Measurements from ENCODE around the gene LGI1. TPM values are rescaled to one million over a fixed set of nuclear protein-coding genes. Genes with fewer than 3 reads are reported as not detected.

LGI1 gene
- total RNA-seq, 1 donor from 2014 or later: 2.3 TPM

DNA sequence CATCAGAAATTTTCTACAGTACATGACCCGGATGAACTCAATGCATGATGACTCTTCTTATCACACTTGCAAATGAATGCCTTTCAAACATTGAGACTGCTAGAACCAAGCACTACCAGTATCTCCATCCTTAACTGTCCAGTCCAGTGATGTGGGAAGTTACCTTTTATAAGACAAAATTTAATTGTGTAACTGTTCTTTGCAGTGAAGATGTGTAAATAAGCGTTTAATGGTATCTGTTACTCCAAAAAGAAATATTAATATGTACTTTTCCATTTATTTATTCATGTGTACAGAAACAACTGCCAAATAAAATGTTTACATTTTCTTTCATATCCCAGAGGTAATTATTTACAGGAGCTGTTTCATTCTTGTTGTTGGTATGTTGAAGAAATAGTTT is 40.1 kb downstream of the LGI1 start:
- Mint-ChIP-seq H3K4me1 (ENCODE audit: low read depth) (peaks cover 7% of the 10 kb centered on the region), H3K36me3 (ENCODE audit: low read depth) (no peaks in the 10 kb centered on the region), H3K9me3 (ENCODE audit: low read depth) (peaks cover 4% of the 10 kb centered on the region), H3K27me3 (ENCODE audit: low read depth) (peaks cover 7% of the 10 kb centered on the region), H3K4me3 (ENCODE audit: unreplicated experiment) (no peak overlapping the region), H3K27ac (ENCODE audit: unreplicated experiment) (no peak overlapping the region)
- no peak for TF ChIP-seq CTCF (IDR thresholded peaks at IDR 0.05)
- DNase-seq (ENCODE audit: low spot score): no peak

DNA sequence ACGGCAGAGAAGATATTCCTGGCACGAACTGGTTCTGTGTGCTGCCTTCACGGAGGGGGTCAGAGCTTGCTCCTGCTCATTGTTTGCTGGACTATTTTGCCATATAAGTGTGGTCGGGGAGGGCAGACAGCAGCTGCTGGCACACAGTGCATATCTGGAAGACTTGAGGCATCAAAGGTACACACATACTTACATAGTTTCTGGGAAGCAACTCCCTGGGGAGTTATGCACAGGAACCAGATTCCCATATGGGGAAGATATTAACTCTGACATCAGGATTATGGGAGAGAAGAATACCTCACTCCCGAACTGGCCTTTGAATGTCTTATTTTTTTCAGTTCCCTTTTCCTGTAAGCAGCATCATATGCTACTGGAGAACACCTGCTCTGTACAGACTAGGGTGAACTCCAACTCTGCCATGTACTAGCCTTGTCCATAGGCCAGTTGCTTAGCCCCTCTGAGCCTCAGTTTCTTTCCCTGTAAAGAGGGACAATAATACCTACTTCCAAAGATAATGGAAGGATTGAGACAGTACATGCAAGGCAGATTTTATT is 41.5 kb downstream of the LGI1 start:
- DNase-seq (ENCODE audit: low spot score): no peak
- TF ChIP-seq CTCF (IDR thresholded peaks at IDR 0.05): no peak
- Mint-ChIP-seq H3K27ac (ENCODE audit: unreplicated experiment) (no peak overlapping the region), H3K27me3 (ENCODE audit: low read depth) (peaks cover 9% of the 10 kb centered on the region), H3K9me3 (ENCODE audit: low read depth) (peaks cover 4% of the 10 kb centered on the region), H3K4me1 (ENCODE audit: low read depth) (peaks cover 7% of the 10 kb centered on the region), H3K4me3 (ENCODE audit: unreplicated experiment) (no peak overlapping the region), H3K36me3 (ENCODE audit: low read depth) (no peaks in the 10 kb centered on the region)

DNA sequence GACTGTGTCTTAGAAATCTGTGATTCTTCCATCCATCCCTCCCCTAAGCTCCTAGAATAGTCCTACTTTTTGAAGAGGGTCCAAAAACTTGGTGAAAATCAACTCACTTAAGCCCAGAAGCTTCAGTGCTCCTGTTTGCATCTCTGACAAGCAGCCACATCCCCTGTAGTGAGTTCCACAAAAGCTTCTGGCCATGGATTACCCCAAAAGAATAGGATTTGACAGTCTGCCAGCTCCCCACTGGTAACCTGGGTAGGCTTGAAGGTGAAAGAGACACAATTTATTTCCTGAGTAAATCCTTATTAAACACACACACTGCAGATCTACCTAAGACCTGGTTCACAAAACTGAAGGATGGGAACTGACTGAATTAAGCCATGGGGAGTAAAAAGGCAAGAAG is 46.5 kb downstream of the LGI1 start:
- Mint-ChIP-seq H3K9me3 (ENCODE audit: low read depth) (no peaks in the 10 kb centered on the region), H3K27ac (ENCODE audit: unreplicated experiment) (no peak overlapping the region), H3K4me1 (ENCODE audit: low read depth) (peaks cover 12% of the 10 kb centered on the region), H3K36me3 (ENCODE audit: low read depth) (no peaks in the 10 kb centered on the region), H3K4me3 (ENCODE audit: unreplicated experiment) (no peak overlapping the region), H3K27me3 (ENCODE audit: low read depth) (peaks cover 9% of the 10 kb centered on the region)
- no peak for DNase-seq (ENCODE audit: low spot score)
- TF ChIP-seq CTCF (IDR thresholded peaks at IDR 0.05): no peak

DNA sequence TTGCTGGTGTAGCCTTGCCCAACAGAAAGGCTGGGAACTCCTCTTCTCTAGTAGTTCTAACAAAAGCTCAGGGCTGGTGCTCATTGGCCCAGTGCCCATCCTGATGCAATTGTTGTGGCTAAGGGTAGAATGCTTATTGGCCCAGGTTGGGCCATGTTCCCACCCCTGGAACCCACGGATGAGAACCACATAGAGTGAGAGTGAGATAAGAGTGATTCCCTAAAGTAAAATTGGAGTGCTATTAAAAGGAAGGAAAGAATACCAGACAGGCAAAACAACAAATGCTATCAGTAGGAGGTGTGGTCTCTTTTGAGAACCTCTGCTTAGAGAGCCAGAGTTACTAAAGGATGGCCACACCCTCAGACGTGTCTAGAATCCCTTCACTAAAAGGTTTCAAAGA is 49.2 kb downstream of the LGI1 start:
- Mint-ChIP-seq H3K27me3 (ENCODE audit: low read depth) (peaks cover 5% of the 10 kb centered on the region), H3K36me3 (ENCODE audit: low read depth) (no peaks in the 10 kb centered on the region), H3K4me1 (ENCODE audit: low read depth) (peaks cover 8% of the 10 kb centered on the region), H3K9me3 (ENCODE audit: low read depth) (no peaks in the 10 kb centered on the region), H3K27ac (ENCODE audit: unreplicated experiment) (no peak overlapping the region), H3K4me3 (ENCODE audit: unreplicated experiment) (no peak overlapping the region)
- no peak for TF ChIP-seq CTCF (IDR thresholded peaks at IDR 0.05)
- no peak for DNase-seq (ENCODE audit: low spot score)

DNA sequence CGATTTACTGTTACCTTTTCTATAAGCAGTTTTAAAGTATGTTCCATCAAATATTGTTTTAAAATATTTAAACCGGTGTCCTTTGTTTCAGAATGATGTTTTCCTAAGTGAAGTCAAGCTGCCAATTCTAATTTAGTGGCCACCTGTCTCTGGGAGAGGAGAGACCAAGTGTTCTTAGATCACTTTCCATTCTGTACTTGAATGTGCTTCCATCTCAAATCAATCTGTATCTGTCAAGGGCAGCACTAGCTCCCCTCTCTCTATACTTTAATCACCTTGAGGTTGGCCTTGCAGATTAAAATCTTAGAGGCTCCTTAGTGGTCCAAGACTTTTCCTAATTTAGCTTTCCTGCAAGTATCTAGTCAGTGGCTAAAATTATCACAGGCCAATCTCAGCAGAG is 49.6 kb downstream of the LGI1 start:
- no peak overlapping the region for H3K4me3 Mint-ChIP-seq (ENCODE audit: unreplicated experiment)
- H3K9me3 Mint-ChIP-seq (ENCODE audit: low read depth): no peaks in the 10 kb centered on the region
- no peak for DNase-seq (ENCODE audit: low spot score)
- peaks cover 2% of the 10 kb centered on the region for H3K27me3 Mint-ChIP-seq (ENCODE audit: low read depth)
- peaks cover 8% of the 10 kb centered on the region for H3K4me1 Mint-ChIP-seq (ENCODE audit: low read depth)
- TF ChIP-seq CTCF (IDR thresholded peaks at IDR 0.05): no peak
- no peak overlapping the region for H3K27ac Mint-ChIP-seq (ENCODE audit: unreplicated experiment)
- no peaks in the 10 kb centered on the region for H3K36me3 Mint-ChIP-seq (ENCODE audit: low read depth)
